Cortex of kidney (tissue), 1 donor: ENCODE data around the gene KMO.

Source experiments
- DNase-seq: peaks from one replicate; lab custom pipeline; 2025; lab: John Stamatoyannopoulos, UW

The KMO gene

DNA sequence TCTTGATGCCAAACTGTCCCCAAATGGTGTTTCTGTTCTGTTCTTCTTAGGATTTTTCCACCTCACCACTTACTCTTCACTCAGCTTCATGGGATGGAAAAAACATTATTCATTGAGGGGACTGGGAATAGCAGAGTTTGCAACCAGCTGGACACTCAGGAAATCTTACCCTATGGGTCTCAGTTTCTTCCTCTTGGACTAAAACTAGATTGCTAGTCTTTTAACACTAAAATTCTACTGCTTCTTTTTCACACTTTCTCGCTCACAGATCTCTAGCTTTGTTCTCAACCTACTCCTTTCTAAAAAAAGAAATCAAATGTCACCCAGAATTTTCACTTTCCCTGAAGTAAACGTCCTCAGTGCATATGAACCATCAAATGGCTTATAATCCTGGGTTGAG is 4.8 kb downstream of the KMO start:
- DNase-seq, result no peak

DNA sequence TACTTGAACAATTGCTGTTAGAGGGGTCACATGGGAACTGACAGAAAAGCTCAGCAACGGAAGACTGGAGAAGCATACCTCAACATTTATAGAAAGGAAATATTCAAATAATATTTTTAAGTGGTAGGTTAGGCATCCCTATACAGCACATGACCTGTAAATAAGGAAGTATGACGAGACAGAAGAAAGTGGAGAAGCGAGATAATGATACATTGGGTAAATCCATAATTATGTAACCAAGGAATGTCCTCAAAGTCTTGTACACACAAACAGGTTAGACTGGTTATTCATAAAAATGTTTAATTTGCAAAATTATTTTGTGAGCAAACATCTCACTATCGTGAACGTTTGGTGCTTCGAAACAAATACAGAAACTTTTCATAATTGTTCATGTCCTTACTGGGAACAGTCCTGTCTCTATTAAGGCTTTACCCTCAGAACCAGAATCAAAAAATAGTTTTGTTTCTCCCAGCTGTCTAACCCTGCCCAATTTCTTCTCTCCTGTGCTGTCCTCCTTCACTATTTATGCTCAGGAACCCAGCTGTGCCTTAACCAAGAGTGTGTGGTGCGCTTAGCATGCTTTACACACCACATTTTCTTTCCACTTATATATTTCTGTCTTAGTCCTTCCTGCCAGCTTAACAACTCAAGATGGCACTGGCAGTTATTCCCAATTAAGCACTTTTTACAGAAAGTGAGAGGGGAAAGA is 10.2 kb downstream of the KMO start:
- no peak for DNase-seq

DNA sequence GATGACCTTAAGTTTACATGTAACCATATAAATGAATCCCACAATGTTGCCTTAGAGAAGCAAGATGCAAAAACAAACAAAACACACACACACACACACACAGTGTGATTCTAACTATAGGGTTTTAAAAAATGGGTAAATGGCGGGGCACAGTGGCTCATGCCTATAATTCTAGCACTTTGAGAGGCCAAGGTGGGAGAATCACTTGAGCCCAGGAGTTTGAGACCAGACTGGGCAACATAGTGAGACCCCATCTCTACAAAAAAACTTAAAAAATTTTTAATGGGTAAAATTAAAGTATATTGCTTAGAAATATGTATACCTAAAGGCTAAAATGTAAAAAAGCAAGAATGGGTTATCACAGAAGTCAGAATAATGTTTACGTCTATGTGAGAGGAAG is 15.8 kb downstream of the KMO start:
- DNase-seq, result no peak

DNA sequence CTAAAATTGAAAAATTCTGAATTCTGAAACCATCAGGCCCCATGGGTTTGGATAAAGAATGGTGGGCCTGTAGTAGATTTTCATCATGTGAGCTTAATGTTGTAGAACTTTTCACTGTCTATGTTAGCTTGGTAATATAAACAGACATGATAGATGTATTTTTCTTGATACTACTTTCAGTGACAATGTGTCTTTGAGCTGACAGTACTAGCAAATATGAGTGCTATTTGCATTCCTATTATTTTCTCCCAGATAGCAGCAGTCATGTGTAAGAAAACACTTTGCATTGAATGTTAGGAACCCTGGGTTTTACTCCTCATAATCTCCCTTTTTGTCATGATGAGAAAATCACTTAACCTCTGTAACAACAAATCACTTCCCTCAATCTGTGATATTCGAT is 18.1 kb downstream of the KMO start:
- DNase-seq, result no peak

DNA sequence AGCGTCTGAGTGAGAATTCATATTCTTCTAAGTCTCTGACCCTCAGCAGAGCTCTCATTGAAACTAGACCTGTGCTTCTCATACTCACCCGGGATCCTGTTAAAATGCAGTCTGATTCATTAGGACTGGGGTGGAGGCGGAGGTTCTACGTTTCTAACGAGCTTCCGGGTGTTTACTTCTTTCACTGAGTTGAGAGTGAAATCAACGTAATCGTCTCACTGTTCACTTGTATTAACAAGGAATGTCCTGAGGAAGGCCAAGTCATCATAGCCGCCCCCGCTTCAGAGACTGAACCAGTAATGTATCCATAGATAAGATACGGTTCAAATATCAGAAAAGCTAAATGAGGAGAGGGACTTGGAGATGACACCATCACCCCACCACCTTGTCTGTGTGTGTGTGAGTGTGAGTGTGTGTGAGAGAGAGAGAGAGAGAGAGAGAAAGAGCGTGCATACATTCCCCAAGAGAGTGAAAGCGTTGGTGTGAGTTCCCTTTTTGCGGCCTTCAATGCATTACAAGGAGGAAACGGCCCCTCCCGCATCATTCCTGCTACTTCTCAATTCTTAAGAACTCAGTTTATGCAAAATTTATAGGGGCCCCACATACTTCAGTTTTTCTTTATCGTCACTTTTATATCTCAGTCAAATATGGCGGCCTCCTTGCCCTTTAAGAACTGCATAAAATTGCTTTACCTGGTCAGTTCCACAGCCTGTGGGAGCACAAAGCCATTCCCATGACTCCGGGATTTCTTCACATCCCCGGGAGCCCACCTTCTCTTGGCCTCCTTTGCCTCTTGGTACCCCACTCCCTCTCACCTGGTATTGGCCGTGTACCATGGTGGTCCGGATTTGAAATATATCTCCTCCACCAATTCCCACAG is 19.8 kb downstream of the KMO start:
- no peak for DNase-seq

DNA sequence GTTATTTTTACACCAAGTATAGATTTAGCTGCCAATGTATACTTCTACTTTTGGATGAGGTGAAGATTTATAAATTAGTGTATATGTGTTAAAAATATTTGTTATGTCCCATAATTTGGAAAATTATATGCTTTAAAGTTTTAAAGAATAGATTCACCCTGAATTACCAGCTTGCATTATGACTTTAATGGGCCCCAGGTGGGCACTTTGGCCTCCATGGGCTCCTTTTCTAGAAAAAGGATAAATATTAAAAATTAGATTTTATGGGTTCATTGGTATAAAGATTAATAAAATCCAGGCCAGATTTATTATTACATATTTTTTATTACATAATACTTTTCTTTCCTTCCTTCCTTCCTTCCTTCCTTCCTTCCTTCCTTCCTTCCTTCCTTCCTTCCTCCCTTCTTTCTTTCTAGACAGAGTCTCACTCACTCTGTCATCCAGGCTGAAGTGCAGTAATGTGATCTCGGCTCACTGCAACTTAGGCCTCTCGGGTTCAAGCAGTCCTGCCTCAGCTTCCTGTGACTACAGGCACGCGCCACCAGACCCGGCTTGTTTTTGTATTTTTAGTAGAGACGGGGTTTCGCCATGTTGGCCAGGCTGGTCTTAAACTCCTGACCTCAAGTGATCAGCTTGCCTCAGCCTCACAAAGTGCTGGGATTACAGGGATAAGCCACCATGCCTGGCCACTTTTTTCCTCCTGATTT is 21.9 kb downstream of the KMO start:
- DNase-seq, result no peak

DNA sequence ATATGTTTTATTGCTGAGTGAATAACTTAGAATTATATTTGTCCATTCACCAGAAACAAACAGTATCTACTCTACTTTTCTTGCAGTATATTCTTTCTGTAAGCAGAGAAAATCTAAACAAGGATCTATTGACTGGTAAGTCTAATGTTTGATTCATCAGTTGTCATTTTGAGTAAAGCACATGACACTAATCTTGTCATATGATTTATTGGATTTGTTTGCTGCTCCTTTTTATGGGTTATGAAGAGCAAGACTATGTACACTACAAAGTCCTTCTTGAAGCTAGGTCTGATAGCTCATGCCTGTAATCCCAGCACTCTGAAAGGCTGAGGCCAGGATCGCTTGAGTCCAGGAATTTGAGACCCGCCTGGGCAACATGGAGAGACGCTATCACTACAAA is 23.3 kb downstream of the KMO start:
- no peak for DNase-seq

DNA sequence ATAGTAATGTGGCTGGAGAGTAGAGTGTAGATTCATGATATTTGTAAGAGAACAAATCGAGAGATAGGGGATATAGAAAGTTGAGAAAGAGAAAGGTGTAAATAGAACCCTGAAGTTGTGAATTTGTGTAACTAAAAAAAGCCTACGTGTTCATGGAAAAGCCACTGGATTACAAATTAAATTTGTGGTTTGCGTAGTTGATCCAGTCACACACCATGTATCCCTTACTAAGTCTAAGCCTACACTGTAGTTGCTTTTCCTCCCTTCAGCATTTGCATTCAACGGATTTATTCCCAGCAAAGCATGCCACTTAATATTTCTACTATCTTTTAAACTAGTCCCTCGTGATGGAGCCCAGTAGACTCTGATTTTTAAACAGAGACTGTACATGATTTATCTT is 24.9 kb downstream of the KMO start:
- DNase-seq, result no peak

DNA sequence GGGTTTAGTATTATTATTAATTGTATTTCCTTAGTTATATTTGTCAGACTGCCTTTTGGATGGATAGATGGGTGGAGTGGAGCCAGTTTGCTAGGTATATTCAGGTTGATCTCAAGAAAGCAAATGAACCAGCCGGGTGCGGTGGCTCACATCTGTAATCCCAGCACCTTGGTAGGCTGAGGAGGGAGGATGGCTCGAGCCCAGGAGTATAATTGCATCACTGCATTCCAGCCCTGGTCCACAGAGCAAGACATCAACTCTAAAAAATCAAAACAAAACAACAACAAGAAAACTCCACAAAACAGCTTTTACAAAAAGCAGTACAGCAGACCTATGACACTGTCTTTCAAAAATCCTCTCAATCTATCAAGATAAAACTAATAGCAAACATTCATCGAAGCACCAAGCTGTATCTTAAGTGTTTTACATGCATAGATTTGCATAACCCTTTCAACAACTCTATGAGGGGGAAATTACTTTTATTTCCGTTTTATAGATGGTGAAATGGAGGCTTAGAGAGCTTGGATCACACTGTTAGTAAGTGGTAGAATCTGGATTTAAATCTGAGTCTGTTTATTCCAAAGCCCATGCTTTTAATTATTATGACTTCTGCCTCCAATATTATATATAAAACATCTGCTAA is 25.5 kb downstream of the KMO start:
- no peak for DNase-seq

DNA sequence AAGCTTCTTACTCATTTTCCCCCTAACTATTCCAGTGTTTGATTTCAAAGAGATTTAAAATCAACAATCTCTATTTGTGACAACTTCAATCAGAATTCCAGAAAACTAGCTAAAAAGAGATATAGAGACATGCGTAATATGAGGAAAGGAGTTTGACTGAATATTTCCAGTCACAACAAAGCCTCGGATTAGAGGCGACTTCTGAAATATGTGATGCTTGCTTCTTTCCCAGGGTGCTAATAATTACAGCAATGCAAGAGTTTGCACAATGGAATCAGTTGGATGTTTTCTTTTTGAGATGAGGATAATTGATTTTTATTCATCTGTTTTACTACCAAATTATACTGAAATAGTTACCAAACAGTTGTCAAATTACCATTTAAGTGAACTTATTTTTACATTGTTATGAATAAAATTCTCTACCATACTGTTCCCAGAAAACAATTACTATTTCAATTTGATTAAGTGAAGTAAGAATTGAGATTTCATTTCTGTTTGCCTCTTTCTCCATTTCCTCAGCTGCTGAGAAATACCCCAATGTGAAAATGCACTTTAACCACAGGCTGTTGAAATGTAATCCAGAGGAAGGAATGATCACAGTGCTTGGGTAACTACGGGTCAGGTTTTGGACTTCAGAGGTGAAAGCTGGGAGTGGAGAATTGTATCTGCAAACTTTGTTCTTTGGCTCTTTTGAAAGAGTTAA is 28.1 kb downstream of the KMO start:
- no peak for DNase-seq

DNA sequence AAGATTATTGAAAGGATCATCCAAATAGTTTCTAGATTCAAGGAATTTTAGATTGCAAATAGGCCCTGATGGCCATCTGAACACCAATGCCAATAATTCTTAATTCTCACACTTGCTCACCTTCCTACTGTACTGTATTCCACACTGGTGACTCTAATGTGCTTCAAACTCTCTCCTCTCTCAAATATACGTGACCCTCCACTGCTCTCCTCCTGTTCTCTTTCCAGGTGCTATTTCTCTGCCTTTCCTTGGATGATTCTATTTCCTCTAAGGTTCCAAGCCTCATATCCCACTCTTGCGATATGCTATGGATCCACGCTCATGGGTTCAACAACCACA is 28.6 kb downstream of the KMO start:
- DNase-seq, result no peak

DNA sequence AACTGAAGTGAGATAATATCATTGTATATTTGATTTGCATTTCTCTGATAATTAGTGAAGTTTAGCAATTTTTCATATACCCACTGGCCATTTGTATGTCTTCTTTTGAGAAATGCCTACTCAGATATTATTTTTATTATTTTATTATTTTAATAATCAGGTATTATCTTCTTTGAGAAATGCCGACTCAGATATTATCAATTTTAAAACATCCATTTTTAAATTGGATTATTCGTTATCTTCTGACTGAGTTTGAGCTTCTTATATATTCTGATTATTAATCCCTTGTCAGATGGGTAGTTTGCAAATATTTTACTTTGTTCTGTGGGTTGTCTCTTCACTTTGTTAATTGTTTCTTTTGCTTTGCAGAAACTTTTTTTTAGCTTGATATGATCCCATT is 37.7 kb downstream of the KMO start:
- DNase-seq, result no peak

DNA sequence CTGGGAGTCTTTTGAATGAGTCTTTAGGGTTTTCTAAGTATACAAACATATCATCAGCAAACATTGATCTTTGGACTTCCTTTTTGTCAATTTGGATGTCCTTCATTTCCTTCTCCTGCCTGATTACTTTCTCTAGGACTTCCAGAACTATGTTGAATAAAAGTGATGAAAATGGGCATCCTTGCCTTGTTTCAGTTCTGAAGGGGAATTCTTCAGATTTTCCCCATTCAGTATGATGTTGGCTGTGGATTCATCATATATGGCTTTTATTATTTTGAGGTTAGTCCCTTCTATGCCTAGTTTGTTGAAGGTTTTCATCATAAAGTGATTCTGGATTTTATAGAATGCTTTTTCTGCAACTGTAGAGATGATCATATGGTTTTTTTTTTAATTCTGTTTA is 42.0 kb downstream of the KMO start:
- no peak for DNase-seq

DNA sequence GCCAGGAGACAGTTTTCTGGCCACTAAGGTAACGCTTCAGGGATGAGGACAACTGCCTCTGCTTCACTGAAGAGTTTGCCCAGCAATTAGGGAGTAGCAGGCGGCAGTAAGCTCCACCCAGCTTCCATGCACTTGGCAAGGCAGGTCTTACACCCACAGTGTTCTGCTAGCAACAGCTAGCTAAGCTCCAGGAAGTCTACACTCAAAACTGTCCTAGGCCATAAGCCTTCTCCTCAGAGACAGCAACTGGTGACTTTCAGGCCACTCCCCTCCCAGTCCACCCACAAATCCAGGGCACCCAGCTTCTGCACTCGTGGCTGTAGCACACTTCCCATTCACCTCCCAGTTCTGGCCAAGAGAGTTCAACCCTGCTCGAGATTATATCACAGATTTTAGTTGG is 47.3 kb downstream of the KMO start:
- no peak for DNase-seq

DNA sequence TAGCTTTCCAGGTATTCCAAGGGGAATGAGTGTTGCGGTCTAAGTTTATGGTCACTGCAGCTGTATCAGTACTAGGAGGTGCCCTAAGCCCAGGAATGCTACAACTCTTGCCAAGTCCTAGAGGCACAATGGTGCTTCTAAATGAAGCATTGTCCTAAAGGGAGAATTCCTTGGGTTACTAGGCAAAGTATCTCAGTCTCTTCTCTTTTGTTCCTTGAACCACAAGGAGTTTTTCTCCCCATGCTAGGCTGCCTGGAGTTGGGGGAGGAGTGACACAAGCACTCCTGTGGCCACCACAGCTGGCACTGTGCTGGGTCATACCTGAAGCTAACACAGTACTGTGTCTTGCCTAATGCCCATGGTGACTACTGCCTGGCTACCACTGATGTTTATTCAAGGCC is 50.7 kb downstream of the KMO start:
- no peak for DNase-seq

DNA sequence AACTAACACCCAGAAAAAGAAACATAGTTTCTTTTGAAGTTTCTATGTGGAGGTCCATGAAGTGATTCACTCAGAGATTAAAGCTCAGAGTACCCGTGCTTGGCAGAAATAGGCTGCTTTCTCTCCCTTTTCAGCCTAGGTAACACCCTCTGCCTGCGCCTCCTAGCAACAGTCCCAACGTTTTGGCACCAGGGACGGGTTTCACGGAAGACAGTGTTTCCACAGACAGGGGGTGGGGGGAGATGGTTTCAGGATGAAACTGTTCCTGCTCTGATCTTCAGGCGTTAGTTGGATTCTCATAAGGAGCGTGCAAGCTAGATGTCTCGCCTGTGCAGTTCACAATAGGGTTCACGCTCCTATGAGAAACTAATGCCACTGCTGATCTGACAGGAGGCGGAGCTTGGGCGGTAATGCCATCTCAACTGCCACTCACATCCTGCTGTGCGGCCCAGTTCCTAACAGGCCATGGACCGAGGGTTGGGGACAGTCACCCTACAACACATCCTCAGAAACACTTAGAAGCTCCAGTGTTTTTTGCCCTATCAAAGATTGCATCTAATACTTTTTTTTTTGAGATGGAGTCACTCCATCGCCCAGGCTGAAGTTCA is 54.8 kb downstream of the KMO start:
- DNase-seq, result no peak

DNA sequence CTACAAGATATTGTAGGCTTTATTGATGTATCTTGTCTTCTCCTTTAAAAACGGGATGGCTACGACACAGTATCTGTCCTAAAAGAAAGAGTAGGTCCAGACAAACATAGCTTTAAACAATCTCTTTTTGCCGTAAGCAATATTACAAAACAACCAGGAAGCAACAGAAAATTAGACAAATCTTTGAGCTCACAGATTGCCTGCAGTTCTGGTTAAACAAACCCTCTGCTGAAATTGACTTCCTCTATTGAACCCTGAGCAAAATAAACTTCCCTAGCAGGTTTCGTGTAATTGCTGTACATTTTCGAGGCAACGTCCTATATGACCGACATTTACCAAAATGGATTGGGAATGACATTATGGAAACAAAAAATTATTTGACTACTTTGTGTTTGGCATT is 57.3 kb downstream of the KMO start:
- DNase-seq, result no peak

DNA sequence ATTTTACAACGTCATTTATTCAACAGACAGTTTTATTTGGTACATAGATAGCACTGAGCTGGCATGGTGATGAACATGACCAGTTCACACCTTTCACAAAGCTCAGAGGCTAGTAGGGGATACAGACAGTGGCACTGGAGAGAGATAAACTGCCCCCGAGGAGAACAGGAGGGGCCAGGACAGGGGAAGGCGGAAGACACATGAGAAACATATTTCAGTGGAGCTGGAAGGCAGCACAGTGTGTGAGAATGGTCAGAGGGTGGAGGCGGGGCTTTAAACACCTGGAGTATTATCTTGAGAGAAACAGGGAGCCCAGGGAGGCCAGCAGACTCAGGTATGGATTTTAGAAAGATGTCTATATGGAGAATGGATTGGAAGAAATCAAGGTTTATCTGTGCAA is 58.5 kb downstream of the KMO start:
- DNase-seq, result no peak

DNA sequence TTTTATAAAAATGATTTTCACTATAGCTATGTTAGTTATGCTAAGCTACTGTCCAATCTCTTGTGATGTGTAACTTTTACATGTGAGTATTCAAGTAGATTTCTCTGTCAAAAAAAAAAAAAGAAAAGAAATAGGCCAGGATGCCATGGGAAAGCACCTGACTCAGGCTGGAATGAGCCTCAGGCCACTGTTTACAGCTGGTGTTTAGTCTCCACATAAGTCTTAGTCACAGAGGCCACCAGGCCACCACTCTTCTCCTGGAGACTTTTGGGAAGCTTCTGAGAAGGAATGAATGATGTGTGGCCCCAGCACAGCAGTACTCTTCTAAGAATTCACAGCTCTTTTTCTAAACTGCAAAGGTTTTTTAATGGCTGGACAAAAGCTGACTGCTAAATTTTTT is 59.1 kb downstream of the KMO start:
- DNase-seq, result no peak

DNA sequence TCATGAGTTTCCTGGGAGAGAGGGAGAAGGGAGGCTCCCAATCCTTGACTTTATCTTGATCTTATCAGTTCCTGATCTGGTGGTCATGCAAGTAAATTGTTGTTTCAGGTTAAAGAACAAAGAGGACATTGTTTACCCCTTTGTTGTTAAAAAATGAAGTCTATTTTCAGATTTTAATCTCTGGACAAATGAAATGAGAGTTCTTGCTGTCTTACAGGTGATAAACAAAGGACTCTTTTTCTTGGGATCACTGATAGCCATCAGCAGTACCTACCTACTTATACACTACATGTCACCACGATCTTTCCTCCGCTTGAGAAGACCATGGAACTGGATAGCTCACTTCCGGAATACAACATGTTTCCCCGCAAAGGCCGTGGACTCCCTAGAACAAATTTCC is 59.6 kb downstream of the KMO start:
- no peak for DNase-seq

DNA sequence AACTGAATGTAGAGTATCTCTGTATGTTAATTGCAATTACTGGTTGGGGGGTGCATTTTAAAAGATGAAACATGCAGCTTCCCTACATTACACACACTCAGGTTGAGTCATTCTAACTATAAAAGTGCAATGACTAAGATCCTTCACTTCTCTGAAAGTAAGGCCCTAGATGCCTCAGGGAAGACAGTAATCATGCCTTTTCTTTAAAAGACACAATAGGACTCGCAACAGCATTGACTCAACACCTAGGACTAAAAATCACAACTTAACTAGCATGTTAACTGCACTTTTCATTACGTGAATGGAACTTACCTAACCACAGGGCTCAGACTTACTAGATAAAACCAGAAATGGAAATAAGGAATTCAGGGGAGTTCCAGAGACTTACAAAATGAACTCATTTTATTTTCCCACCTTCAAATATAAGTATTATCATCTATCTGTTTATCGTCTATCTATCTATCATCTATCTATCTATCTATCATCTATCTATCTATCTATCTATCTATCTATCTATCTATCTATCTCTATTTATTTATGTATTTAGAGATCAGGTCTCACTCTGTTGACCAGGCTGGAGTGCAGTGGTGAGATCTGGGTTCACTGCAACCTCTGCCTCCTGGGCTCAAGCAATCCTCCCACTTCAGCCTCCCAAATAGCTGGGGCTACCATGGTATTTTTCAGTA is 60.2 kb downstream of the KMO start:
- DNase-seq, result no peak
